Gastroesophageal sphincter (tissue), 4 donors: Measurements from ENCODE around the gene GRID1. TPM values are rescaled to one million over a fixed set of nuclear protein-coding genes. Genes with fewer than 3 reads are reported as not detected.

Source experiments
- ATAC-seq: fragments of 150-250 bp; one replicate; pipeline ENCODE4 v1.9.1; 2016; ENCODE audit warnings: mild to moderate bottlenecking, moderate library complexity
- H3K27ac ChIP-seq, 4 donors: fragments of 200-600 bp; sonication (generic) in 3 of 4; 1 replicate in 3 of 4; 2 replicates in 1 of 4; pipeline ENCODE4 v1.5.1; 2016 to 2019
- H3K27me3 ChIP-seq: fragments of 200-600 bp; sonication (generic); one replicate; pipeline ENCODE4 v1.5.1; 2019
- H3K36me3 ChIP-seq, 2 donors: fragments of 200-600 bp; sonication (generic); one replicate each; pipeline ENCODE4 v1.5.1; 2019; ENCODE audit warnings: control low read depth in 1 of 2
- H3K4me1 ChIP-seq, 3 donors: fragments of 200-600 bp; sonication (generic); 1 replicate in 2 of 3; 2 replicates in 1 of 3; pipeline ENCODE4 v1.5.1; 2016 to 2019; ENCODE audit warnings: control low read depth in 2 of 3
- H3K4me3 ChIP-seq, 2 donors: fragments of 200-600 bp; sonication (generic); one replicate each; pipeline ENCODE4 v1.5.1; 2019; ENCODE audit warnings: mild to moderate bottlenecking in 1 of 2, moderate library complexity in 1 of 2
- H3K9me3 ChIP-seq, 3 donors: fragments of 200-600 bp; sonication (generic); one replicate each; pipeline ENCODE4 v1.5.1; 2017 to 2019; ENCODE audit warnings: control low read depth in 2 of 3
- CTCF ChIP-seq, 4 experiments: fragments of 200-600 bp in 2 of 4; fragments of 450-650 bp in 2 of 4; sonication (generic) in 1 of 4; IDR thresholded peaks; one replicate each; pipeline ENCODE4 v1.5.1; 2017 to 2019; ENCODE audit warnings: antibody characterized with exemption in 4 of 4, mild to moderate bottlenecking in 2 of 4, moderate library complexity in 2 of 4
- EP300 ChIP-seq: sonication (generic); formaldehyde crosslinking; IDR thresholded peaks from one replicate; pipeline ENCODE4 v1.6.1; 2017; ENCODE audit warnings: antibody characterized with exemption, mild to moderate bottlenecking
- POLR2A ChIP-seq, 2 donors: fragments of 450-650 bp; IDR thresholded peaks; one replicate each; pipeline ENCODE4 v1.6.1; 2017; ENCODE audit warnings: antibody characterized with exemption in 2 of 2, mild to moderate bottlenecking in 2 of 2, moderate library complexity in 1 of 2
- POLR2AphosphoS5 ChIP-seq: sonication (generic); formaldehyde crosslinking; IDR thresholded peaks from one replicate; pipeline ENCODE4 v1.6.1; 2017; ENCODE audit warnings: antibody characterized with exemption
- WGBS, 2 donors: methylation state at CpG; one replicate each; pipeline ENCODE4 v1.1.5; 2018; ENCODE audit warnings: low coverage in 1 of 2; 5-methylcytosine and 5-hydroxymethylcytosine counted together
- total RNA-seq, 4 donors: library from RNA; depleted of rRNA; stranded (reverse); fragments of >200 nt; gene quantifications; one replicate each; pipeline ENCODE4 v1.1.0, GENCODE V29; 2016

GRID1 gene
- total RNA-seq, 4 donors from 2014 or later: 1.2 to 2.7 (median 1.7) TPM

GRCh38 chr10:86359954-86360353 lies 6.6 kb downstream of the GRID1 start:
- WGBS, 2 donors: 31 to 67% methylated on average over 1 of the region's 1 CpG
- ATAC-seq: no peak
- Histone ChIP-seq H3K4me3 (no peak overlapping the region), H3K9me3 (no peaks in the 10 kb centered on the region), H3K4me1 (peaks cover 0 to 21% (median 7%) of the 10 kb centered on the region in 3 donors), H3K36me3 (no peaks in the 10 kb centered on the region), H3K27me3 (peaks cover 26% of the 10 kb centered on the region), H3K27ac (no peak overlapping the region)
- TF ChIP-seq POLR2AphosphoS5 (no peak), POLR2A (IDR thresholded peaks at IDR 0.05) (no peak), CTCF (IDR thresholded peaks at IDR 0.05) (no peak), EP300 (no peak)

- Histone ChIP-seq H3K9me3 (no peaks in the 10 kb centered on the region), H3K27me3 (peaks cover 20% of the 10 kb centered on the region), H3K4me3 (no peak overlapping the region), H3K36me3 (no peaks in the 10 kb centered on the region), H3K4me1 (peaks cover 0 to 12% (median 7%) of the 10 kb centered on the region in 3 donors), H3K27ac (no peak overlapping the region)
- TF ChIP-seq CTCF (IDR thresholded peaks at IDR 0.05): no peak
- no peak for TF ChIP-seq POLR2A (IDR thresholded peaks at IDR 0.05)
- TF ChIP-seq POLR2AphosphoS5: no peak
- TF ChIP-seq EP300: no peak
- WGBS, 2 donors: 97 to 98% methylated on average over 7 of the region's 7 CpGs
- ATAC-seq: no peak
Measured at GRCh38 chr10:86359111-86359510, 7.5 kb downstream of the GRID1 start.

DNA sequence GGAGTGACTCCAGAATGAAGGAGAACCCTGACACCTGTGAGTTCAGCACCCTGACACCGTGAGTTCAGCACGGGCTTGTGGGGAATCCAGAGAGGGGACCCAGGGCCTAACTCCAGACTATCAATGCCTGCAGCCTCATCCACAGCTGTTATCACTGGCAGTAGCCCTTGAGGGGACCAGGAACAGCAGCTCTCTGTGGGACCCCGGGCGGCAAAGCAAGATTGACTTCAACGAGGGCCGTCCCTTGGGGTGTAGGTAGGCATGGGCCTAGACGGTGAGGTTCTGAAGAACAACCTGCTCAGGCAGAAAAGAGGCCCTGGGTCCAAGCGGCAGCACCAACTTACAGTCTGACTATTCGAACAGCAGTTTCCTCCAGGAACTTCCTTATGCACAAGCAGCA lies 8.9 kb downstream of the GRID1 start:
- peaks cover 0 to 10% (median 0%) of the 10 kb centered on the region in 3 donors for H3K9me3 ChIP-seq
- no peak overlapping the region for H3K27ac ChIP-seq
- no peak for ATAC-seq
- no peaks in the 10 kb centered on the region for H3K4me1 ChIP-seq
- H3K4me3 ChIP-seq: no peak overlapping the region
- no CpG with 5 or more reads among the region's 9 CpGs for WGBS, 2 donors
- TF ChIP-seq CTCF (IDR thresholded peaks at IDR 0.05): no peak
- no peak for TF ChIP-seq EP300
- TF ChIP-seq POLR2AphosphoS5: no peak
- TF ChIP-seq POLR2A (IDR thresholded peaks at IDR 0.05): no peak
- H3K27me3 ChIP-seq: peaks cover 17% of the 10 kb centered on the region
- no peaks in the 10 kb centered on the region for H3K36me3 ChIP-seq

- no CpG with 5 or more reads among the region's 2 CpGs for WGBS, 2 donors
- H3K27ac ChIP-seq: no peak overlapping the region
- no peaks in the 10 kb centered on the region for H3K4me1 ChIP-seq
- H3K27me3 ChIP-seq: peaks cover 13% of the 10 kb centered on the region
- H3K4me3 ChIP-seq: no peak overlapping the region
- H3K9me3 ChIP-seq: peaks cover 0 to 16% (median 0%) of the 10 kb centered on the region in 3 donors
- TF ChIP-seq POLR2AphosphoS5 (no peak), CTCF (IDR thresholded peaks at IDR 0.05) (no peak), EP300 (no peak), POLR2A (IDR thresholded peaks at IDR 0.05) (no peak)
- no peaks in the 10 kb centered on the region for H3K36me3 ChIP-seq
- ATAC-seq: no peak
Measured at GRCh38 chr10:86357041-86357440, 9.6 kb downstream of the GRID1 start.

- peaks cover 0 to 18% (median 0%) of the 10 kb centered on the region in 3 donors for H3K9me3 ChIP-seq
- 100% methylated on average over 1 of the region's 3 CpGs for WGBS, 2 donors
Measured at GRCh38 chr10:86356296-86356695, 10.3 kb downstream of the GRID1 start.

More at GRCh38 chr10:86356296-86356695, 10.3 kb downstream of the GRID1 start:
- no peaks in the 10 kb centered on the region for H3K36me3 ChIP-seq
- no peak overlapping the region for H3K27ac ChIP-seq
- no peak overlapping the region for H3K4me3 ChIP-seq
- TF ChIP-seq CTCF (IDR thresholded peaks at IDR 0.05) (no peak), EP300 (no peak), POLR2AphosphoS5 (no peak), POLR2A (IDR thresholded peaks at IDR 0.05) (no peak)
- no peak for ATAC-seq
- H3K4me1 ChIP-seq: no peaks in the 10 kb centered on the region
- H3K27me3 ChIP-seq: peaks cover 13% of the 10 kb centered on the region
